Activated gamma-delta T cell (primary cell): ENCODE measurements around the gene HPGDS.
"Not testable (repeated sequence)": the region's sequence is repeated elsewhere in the genome, so short reads cannot be mapped to it uniquely, and the experiment has no call there.

Experiments used
- DNase-seq: peaks from one replicate; lab custom pipeline; 2025; lab: John Stamatoyannopoulos, UW

Gene HPGDS

GRCh38 chr4:94325835-94326234 lies 16.8 kb downstream of the HPGDS start:
- DNase-seq, result no peak

GRCh38 chr4:94319927-94320326 lies 22.7 kb downstream of the HPGDS start:
- not testable (repeated sequence) for DNase-seq

- no peak for DNase-seq
Measured at GRCh38 chr4:94307231-94307871, 35.3 kb downstream of the HPGDS start.

GRCh38 chr4:94306713-94307112 lies 35.9 kb downstream of the HPGDS start:
- DNase-seq, result no peak

- DNase-seq, result no peak
Measured at GRCh38 chr4:94305466-94306225, 37.0 kb downstream of the HPGDS start.

- DNase-seq, result no peak
Measured at GRCh38 chr4:94304365-94304971, 38.2 kb downstream of the HPGDS start.

GRCh38 chr4:94302191-94302590 lies 40.4 kb downstream of the HPGDS start:
- DNase-seq, result no peak

- DNase-seq, result no peak
Measured at GRCh38 chr4:94298725-94299252, 43.8 kb downstream of the HPGDS start.

- not testable (repeated sequence) for DNase-seq
Measured at GRCh38 chr4:94295473-94295872, 47.2 kb downstream of the HPGDS start.

GRCh38 chr4:94293981-94294380 lies 48.7 kb downstream of the HPGDS start:
- DNase-seq, result not testable (repeated sequence)

GRCh38 chr4:94290245-94290644 lies 52.4 kb downstream of the HPGDS start:
- no peak for DNase-seq

- no peak for DNase-seq
Measured at GRCh38 chr4:94285666-94286065, 57.0 kb downstream of the HPGDS start.

GRCh38 chr4:94284889-94285288 lies 57.7 kb downstream of the HPGDS start:
- no peak for DNase-seq

- DNase-seq, result no peak
Measured at GRCh38 chr4:94278781-94279180, 63.9 kb downstream of the HPGDS start.

GRCh38 chr4:94277534-94277933 lies 65.1 kb downstream of the HPGDS start:
- no peak for DNase-seq

- no peak for DNase-seq
Measured at GRCh38 chr4:94276204-94276603, 66.4 kb downstream of the HPGDS start.

- no peak for DNase-seq
Measured at GRCh38 chr4:94274912-94275311, 67.7 kb downstream of the HPGDS start.

GRCh38 chr4:94271248-94271647 lies 71.4 kb downstream of the HPGDS start:
- no peak for DNase-seq

- DNase-seq, result no peak
Measured at GRCh38 chr4:94267037-94267436, 75.6 kb downstream of the HPGDS start.

- DNase-seq, result no peak
Measured at GRCh38 chr4:94262163-94263016, 80.2 kb downstream of the HPGDS start.

GRCh38 chr4:94256828-94257227 lies 85.8 kb downstream of the HPGDS start:
- no peak for DNase-seq
